GM19397 (cell line): ENCODE results near the gene VAPB.
"Not testable (repeated sequence)": the region's sequence is repeated elsewhere in the genome, so short reads cannot be mapped to it uniquely, and the experiment has no call there.

ENCODE experiments used
- ATAC-seq: cut with Tn5 transposase; IDR thresholded peaks from one replicate; pipeline ENCODE4 v1.9.1; 2021; ENCODE audit warnings: mild to moderate bottlenecking, moderate library complexity; ENCODE audit not compliant: unreplicated experiment

VAPB gene

GRCh38 chr20:58388882-58389323 is at the start of gene VAPB:
Gene VAPB (plus strand): TSS chr20:58389229. CDS start chr20:58389460, 231 bp downstream.
- peak; percentile 97 for ATAC-seq

GRCh38 chr20:58339741-58340140 is 49.3 kb upstream of the VAPB start:
- no peak for ATAC-seq

GRCh38 chr20:58340151-58340550 is 48.9 kb upstream of the VAPB start:
- ATAC-seq = no peak

GRCh38 chr20:58340853-58341252 is 48.2 kb upstream of the VAPB start:
- no peak for ATAC-seq

DNA sequence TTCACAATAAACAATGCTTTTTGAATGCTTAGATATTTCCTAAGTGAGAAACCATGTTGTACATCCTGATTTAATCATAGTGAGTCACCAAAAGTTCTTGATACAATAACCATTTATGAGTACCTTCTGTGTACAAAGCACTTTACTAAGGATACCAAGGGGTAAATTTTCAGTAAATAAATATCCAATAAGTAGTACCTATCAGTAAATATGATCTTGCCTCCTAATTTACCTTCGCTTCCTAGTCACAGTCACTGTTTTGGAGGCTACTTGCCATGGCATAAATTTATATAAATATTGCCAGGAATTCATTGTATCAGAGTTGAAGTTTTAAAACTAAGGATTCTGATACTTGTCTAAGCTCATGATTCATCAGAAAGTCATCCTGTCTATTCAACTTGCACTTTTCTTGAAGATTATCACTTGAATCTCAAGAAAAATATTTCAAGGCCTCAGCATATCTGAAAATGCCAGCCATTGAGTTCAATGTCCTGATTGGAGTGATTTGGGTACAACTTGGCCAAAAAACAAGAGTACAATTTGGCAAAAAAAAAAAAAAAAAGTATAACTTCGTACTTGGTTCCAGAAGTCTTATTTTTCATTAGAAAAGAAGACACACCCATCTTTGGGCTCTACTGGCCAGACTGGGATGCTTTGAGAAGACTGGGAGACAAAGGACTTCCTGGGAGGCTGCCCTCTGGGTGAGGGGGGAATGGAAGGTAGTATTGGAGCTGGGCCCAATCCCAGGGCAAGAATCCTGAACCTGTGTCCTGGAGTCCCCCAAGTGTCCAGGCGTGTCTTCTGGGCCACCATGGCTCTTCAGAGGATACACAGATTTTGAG is 46.7 kb upstream of the VAPB start:
- ATAC-seq = no peak

- ATAC-seq = no peak
Measured at GRCh38 chr20:58344741-58345140, 44.3 kb upstream of the VAPB start.

DNA sequence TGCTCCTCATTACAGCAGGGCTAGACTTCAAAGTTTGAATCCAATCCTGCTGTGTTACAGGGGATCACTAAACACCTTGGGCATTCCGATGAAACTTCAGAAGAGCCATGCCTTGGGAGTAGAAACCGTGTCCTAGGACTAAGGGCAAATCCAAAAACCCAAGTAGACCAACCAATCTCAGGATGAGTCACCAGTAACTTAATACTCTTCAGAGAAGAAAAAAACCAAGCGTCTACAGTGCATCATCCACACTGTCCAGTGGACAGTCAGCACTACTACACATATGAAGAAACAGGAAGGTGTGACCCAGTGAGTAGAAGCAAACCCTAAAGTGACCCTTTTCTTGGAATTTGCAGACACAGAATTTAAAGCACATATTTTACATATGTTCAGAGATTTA is 39.5 kb upstream of the VAPB start:
- no peak for ATAC-seq

DNA sequence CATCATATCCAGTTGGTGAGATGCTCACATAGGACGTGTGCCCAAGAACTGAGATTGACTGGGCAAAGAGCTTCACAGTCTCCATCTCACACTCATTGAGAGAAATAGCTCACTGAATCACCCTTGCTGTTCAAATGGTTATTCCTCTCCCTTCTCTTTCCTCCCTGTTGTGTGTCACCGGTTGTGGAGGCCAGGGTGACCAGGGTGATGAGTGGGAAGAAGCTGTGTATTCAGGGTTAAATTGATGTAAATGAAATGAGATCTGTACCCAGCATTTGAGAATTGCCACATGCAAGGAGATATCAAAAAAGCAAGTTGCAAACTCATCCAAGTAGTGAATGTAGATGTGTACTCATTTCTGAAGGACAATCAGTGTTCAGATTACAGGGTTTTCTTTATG is 36.6 kb upstream of the VAPB start:
- ATAC-seq = no peak

DNA sequence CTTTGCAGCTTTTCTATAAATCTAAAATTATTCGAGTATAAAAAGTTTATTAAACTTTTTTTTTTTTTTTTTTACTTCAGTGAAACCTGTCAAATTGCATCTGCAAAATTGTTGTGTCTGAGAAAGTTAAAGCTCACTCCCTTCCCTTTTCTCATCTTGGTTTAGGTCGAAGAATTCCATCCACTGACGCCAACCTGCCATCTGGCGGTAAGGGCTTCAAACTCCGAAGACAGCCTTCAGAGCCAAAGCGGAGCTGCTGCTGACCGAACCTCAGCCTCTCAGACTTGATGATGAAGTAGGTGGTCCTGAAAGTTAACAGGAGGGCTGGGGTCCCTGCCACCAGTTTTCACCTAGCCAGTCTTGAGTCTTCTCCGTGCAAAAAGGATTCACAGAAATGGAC is 29.6 kb upstream of the VAPB start:
- no peak for ATAC-seq

- ATAC-seq = no peak
Measured at GRCh38 chr20:58360936-58361335, 28.1 kb upstream of the VAPB start.

DNA sequence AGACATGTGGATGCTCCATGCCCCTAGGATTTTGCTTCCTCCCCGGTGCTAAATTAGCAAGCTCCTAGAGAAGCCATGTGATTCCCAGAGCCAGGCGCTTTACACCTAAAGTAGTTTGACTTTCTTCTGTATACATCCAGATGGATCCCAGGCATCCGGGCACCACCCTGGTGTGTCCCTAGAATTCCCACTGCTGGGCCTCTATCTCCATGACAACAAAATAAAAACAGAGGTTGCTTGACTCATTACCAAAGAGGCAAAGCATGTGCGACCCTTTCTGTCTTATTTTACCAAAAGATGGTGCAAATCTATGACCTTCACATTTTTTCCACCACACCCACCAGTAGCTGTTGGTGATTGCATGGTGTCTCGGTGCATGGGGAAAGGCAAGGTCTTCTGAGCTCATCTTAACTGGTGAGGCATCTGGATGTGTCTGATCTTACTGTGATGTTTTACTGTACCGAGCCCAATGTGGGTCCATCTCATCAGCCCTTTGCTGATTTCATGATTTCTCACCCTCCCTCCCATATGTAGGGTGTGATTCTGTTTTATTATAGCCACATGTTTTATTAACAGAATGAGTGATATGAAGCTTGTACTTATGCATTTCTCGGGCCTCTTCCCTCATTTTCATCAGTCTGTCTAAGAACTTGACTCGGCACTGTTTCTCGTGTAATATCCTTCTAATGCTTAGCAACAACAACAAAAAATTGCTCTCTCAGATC is 27.4 kb upstream of the VAPB start:
- ATAC-seq = no peak

DNA sequence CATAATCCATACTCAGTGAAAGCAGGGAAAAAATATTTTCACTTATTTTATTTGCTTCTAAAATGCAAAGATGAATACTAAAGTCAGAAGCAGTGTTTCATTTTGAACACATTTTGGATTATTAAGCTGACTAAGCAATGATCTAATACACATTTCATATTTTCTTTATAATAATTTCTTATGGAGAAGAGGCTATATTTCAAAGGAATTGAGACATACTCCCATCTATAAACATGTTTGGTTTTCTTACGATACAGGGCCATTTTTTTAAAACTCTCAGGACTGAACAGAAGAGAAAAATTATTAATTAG is 26.9 kb upstream of the VAPB start:
- ATAC-seq = no peak

- ATAC-seq = no peak
Measured at GRCh38 chr20:58362970-58363369, 26.1 kb upstream of the VAPB start.

DNA sequence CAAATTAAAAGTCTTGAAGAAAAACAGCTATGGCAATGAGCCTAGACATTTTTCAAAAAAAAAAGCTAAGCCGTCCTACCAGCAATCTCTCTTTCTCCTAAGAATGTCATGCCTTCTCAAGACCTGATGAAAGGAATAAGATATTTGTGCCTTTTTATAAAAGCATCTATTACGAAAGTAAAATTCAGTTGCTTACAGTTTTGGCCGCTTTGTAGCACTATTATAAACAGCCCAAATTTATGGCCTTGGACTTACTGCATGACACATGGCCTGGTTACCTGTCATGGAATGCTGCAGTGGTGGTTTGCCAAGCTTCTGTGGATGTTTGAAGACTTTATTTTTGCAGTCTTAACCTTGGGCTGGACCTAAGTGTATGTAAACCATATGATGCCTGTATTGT is 22.2 kb upstream of the VAPB start:
- no peak for ATAC-seq

- ATAC-seq = no peak
Measured at GRCh38 chr20:58372806-58373205, 16.2 kb upstream of the VAPB start.

DNA sequence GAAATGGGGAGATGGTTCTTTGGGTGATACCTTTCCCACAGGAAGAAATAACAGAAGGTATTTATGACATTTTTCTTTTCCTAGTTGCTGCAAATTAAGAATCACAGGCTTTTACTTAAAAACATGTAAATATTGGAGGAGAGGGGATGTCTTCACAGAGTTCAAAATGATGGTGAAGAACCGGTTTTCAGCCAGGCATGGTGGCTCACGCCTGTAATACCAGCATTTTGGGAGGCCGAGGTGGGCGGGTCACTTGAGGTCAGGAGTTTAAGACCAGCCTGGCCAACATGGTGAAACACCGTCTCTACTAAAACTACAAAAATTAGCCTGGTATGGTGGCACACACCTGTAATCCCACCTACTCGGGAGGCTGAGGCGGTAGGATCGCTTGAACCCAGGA is 15.7 kb upstream of the VAPB start:
- ATAC-seq = not testable (repeated sequence)

GRCh38 chr20:58374027-58374850 is 14.8 kb upstream of the VAPB start:
- no peak for ATAC-seq

- ATAC-seq = no peak
Measured at GRCh38 chr20:58374906-58375758, 13.9 kb upstream of the VAPB start.

DNA sequence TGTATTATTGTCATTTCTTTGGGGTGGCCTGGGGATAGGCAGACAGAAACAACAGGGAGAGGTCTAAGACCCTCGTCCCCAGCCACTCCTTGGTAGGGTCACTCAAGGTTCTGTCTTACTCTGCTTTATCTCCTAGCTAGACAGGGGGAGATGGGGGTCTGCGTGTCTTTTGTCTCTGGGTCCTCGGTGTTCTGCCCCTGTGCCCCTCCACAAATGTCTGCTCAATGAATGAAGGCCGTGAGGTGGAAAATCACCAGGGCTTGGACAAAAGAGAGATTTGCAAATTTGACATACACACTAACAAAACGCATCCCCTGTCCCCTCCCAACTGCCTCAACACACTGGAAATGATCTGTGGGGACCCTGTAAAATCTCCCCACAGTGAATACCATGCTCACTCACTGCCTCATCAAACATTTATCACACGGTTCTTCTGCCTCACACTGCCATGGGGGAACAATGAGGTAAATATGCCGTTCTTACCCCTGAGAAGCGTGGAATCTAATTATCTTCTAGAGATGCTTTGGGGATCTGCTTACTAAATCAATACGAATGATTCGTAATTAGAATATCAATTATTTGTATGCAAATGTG is 13.2 kb upstream of the VAPB start:
- ATAC-seq = no peak

- ATAC-seq = no peak
Measured at GRCh38 chr20:58377017-58377416, 12.0 kb upstream of the VAPB start.
